Fibroblast of pulmonary artery (primary cell): ENCODE data around the gene SEMA5A.

ENCODE experiments used
- DNase-seq: peaks from one replicate; pipeline ENCODE4 v3.0.0-alpha.2; 2010; ENCODE audit warnings: low read depth
- H3K4me3 ChIP-seq: replicated peaks from 2 replicates; pipeline ENCODE4 v1.5.1; 2011; ENCODE audit warnings: low read depth, mild to moderate bottlenecking, control low read depth, low read length, moderate library complexity
- CTCF ChIP-seq: IDR thresholded peaks from 2 replicates; pipeline ENCODE4 v1.5.1; 2011; ENCODE audit warnings: mild to moderate bottlenecking, control low read depth, low read length, inconsistent platforms; ENCODE audit errors: missing control alignments

SEMA5A gene

GRCh38 chr5:9421884-9422283 is 124.0 kb downstream of the SEMA5A start:
- no peak for TF ChIP-seq CTCF
- no peak overlapping the region for H3K4me3 ChIP-seq
- no peak for DNase-seq

GRCh38 chr5:9419794-9420193 is 126.1 kb downstream of the SEMA5A start:
- TF ChIP-seq CTCF = no peak
- no peak for DNase-seq
- no peak overlapping the region for H3K4me3 ChIP-seq

GRCh38 chr5:9415566-9415965 is 130.3 kb downstream of the SEMA5A start:
- no peak overlapping the region for H3K4me3 ChIP-seq
- no peak for DNase-seq
- no peak for TF ChIP-seq CTCF

GRCh38 chr5:9415091-9415490 is 130.8 kb downstream of the SEMA5A start:
- no peak overlapping the region for H3K4me3 ChIP-seq
- no peak for TF ChIP-seq CTCF

GRCh38 chr5:9411142-9411541 is 134.7 kb downstream of the SEMA5A start:
- no peak for TF ChIP-seq CTCF
- H3K4me3 ChIP-seq = no peak overlapping the region
- no peak for DNase-seq

More at GRCh38 chr5:9415091-9415490, 130.8 kb downstream of the SEMA5A start:
- DNase-seq = no peak

GRCh38 chr5:9409413-9409960 is 136.4 kb downstream of the SEMA5A start:
- no peak for TF ChIP-seq CTCF
- no peak overlapping the region for H3K4me3 ChIP-seq
- DNase-seq = no peak

GRCh38 chr5:9408964-9409363 is 136.9 kb downstream of the SEMA5A start:
- H3K4me3 ChIP-seq = no peak overlapping the region
- no peak for DNase-seq
- TF ChIP-seq CTCF = no peak
